CD8-positive, alpha-beta memory T cell (primary cell): ENCODE data around the gene ARF1. TPM values are rescaled to one million over a fixed set of nuclear protein-coding genes. Genes with fewer than 3 reads are reported as not detected.

Experiments used
- CTCF ChIA-PET: fragments of 350-600 bp; sonication (Branson Sonifier 250); formaldehyde crosslinking; loops from one replicate; lab custom pipeline; 2021; ENCODE audit warnings: antibody characterized with exemption; lab: Charles Lee
- POLR2A ChIA-PET: fragments of 350-600 bp; sonication (Branson Sonifier 250); formaldehyde crosslinking; loops from one replicate; lab custom pipeline; 2021; ENCODE audit warnings: antibody characterized with exemption; lab: Charles Lee
- DNase-seq, 5 donors: peaks; one replicate each; pipeline versions ENCODE4 v3.0.0 to v3.0.0-alpha.2; 2020 to 2022; ENCODE audit warnings: mixed read lengths in 1 of 5
- H3K27ac ChIP-seq: one replicate; pipeline ENCODE4 v1.7.0; 2013; ENCODE audit warnings: low read depth, mild to moderate bottlenecking, low read length, moderate library complexity
- H3K27me3 ChIP-seq: 2 replicates; pipeline ENCODE4 v1.7.0; 2013; ENCODE audit warnings: low read length, mild to moderate bottlenecking; ENCODE audit not compliant: insufficient read depth, poor library complexity, severe bottlenecking
- H3K36me3 ChIP-seq: 2 replicates; pipeline ENCODE4 v1.7.0; 2013; ENCODE audit warnings: mild to moderate bottlenecking, low read length, moderate library complexity; ENCODE audit not compliant: insufficient read depth
- H3K4me1 ChIP-seq: 2 replicates; pipeline ENCODE4 v1.7.0; 2013; ENCODE audit warnings: mild to moderate bottlenecking, low read length, moderate library complexity; ENCODE audit not compliant: insufficient read depth
- H3K4me3 ChIP-seq: 2 replicates; pipeline ENCODE4 v1.7.0; 2013; ENCODE audit warnings: mild to moderate bottlenecking, low read length
- H3K9me3 ChIP-seq: 2 replicates; pipeline ENCODE4 v1.7.0; 2013; ENCODE audit warnings: mild to moderate bottlenecking, low read length
- H3K27ac Mint-ChIP-seq, 8 donors: one replicate each; pipeline ENCODE4 v1.8.0; 2020 to 2021; ENCODE audit warnings: mixed read lengths in 8 of 8, mild to moderate bottlenecking in 6 of 8, inconsistent platforms in 3 of 8, moderate library complexity in 3 of 8
- H3K27me3 Mint-ChIP-seq, 2 donors: one replicate each; pipeline ENCODE4 v1.8.0; 2020 to 2021; ENCODE audit warnings: mixed read lengths in 2 of 2, mild to moderate bottlenecking in 1 of 2, moderate library complexity in 1 of 2
- H3K36me3 Mint-ChIP-seq, 3 donors: one replicate each; pipeline ENCODE4 v1.8.0; 2020 to 2021; ENCODE audit warnings: mixed read lengths in 3 of 3, inconsistent platforms in 1 of 3, mild to moderate bottlenecking in 1 of 3
- H3K4me1 Mint-ChIP-seq, 3 donors: one replicate each; pipeline ENCODE4 v1.8.0; 2020 to 2021; ENCODE audit warnings: mixed read lengths in 3 of 3, inconsistent platforms in 1 of 3, mild to moderate bottlenecking in 1 of 3
- H3K4me3 Mint-ChIP-seq, 7 donors: one replicate each; pipeline ENCODE4 v1.8.0; 2020 to 2021; ENCODE audit warnings: mixed read lengths in 7 of 7, mild to moderate bottlenecking in 6 of 7, moderate library complexity in 4 of 7, inconsistent platforms in 2 of 7
- H3K9me3 Mint-ChIP-seq, 5 donors: one replicate each; pipeline ENCODE4 v1.8.0; 2020 to 2022; ENCODE audit warnings: mixed read lengths in 5 of 5, mild to moderate bottlenecking in 3 of 5, moderate library complexity in 2 of 5, inconsistent platforms in 1 of 5
- polyA plus RNA-seq: library from polyadenylated mRNA; unstranded; fragments of 300-500 nt; fragmentation: Illumina TruSeq; gene quantifications from one replicate; pipeline ENCODE4 v1.2.3, GENCODE V29; 2021
- total RNA-seq, 2 experiments: library from RNA; stranded (reverse); gene quantifications; one replicate each; pipeline ENCODE4 v1.2.3, GENCODE V29; 2021

Gene ARF1
- total and polyA plus RNA-seq, 3 experiments from 2014 or later, result 379 to 569 (median 379) TPM

DNA sequence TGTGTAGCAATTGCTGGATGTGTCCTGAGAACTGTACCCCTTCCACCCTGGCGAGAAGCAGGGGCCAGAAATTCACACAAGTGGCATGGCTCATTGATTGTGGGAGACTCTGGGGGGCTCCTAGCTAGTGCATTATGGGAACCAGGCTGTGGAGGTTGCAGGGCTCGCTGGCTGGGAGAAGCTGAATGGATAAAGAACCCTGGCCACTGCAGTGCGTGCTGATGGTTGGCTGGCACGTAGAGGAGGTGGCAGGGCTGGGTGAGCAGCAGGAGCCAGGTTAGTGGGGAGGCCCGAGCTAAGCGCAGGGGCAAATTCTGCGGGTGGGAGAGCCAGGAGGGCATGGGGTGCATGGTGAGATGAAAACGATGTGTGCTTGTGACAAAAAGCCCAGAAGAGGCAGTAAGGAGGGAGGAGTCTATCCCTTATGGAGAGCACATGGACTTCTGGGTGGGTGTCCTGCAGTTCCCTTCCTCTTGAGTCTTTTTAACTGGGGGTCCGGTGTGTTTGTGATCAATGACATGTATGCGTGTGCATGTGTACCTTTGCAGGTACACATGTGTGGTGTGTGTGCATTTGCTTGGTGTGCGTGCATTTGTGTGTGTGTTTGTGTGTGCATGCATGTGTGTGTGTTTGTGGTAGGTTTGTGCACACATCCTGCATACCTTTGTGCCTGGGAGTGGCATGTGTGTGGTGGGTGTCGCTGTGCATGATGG is 61.1 kb downstream of the ARF1 start:
- peak overlapping the region; percentile 59 to 100 (median 88) for H3K27ac Mint-ChIP-seq

DNA sequence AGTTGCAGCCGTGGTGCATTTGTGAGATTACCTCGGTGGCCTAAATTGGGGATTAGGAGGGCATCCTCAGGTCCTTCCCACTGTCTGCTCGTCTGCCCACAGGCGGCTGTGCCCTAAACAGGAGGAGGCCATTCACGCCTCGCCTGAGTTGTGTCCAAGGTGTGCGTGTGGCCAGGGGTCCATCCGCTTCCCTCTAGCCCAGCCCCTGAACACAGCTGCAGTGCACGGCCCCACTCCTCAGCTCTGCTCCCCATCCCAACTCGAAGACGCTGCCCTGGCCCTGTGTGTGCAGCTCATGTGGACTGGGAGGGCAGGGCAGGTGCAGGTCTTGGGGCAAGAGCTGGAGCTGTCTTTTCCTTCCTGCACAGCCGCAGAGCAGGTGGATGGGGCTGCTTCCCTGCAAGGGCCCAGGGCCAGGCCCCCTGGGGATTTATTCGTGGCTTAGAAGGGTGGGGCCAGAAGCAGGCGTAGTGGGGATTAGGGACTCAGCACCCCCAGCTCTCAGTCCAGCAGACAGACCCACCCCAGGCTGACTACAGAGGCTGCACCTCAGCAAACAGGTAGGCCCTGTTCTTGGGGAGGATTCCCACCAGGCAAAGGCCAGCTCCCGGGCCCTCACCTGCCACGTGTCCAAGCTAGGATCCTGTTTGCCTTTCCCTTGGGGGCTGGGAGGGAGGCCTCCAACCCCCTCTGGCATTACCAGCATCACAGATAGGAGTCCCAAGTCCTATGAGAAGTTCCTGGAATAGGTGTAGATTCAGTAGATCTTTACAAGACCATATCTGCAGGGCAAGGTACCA is 61.9 kb downstream of the ARF1 start:
- Mint-ChIP-seq H3K4me3 (peak overlapping the region in 5 of 7 donors; percentile 63 to 98 (median 91)), H3K36me3 (peaks cover 0 to 61% (median 3%) of the 10 kb centered on the region in 3 donors), H3K9me3 (no peaks in the 10 kb centered on the region), H3K27ac (peak overlapping the region in 5 of 8 donors; percentile 58 to 98 (median 66)), H3K27me3 (peaks cover 0 to 4% of the 10 kb centered on the region in 2 donors), H3K4me1 (peaks cover 41 to 53% (median 43%) of the 10 kb centered on the region in 3 donors)
- no peaks in the 10 kb centered on the region for H3K9me3 ChIP-seq
- H3K4me3 ChIP-seq, result no peak overlapping the region
- CTCF ChIA-PET, result interaction anchor here (0.9 to 1.3 kb wide), 2 partner anchors 21 to 22 kb away, joined by 4 to 5 read pairs; no protein-coding TSS in a partner anchor
- H3K27me3 ChIP-seq, result no peaks in the 10 kb centered on the region
- DNase-seq, result peak in 1 of 5 donors; percentile 47
- POLR2A ChIA-PET, result interaction anchor here (0.7 to 1.1 kb wide), 2 partner anchors 13 to 21 kb away, joined by 3 read pairs; no protein-coding TSS in a partner anchor
- peak overlapping the region; percentile 28 for H3K27ac ChIP-seq
- H3K4me1 ChIP-seq, result peaks cover 52% of the 10 kb centered on the region
- peaks cover 37% of the 10 kb centered on the region for H3K36me3 ChIP-seq

More for the DNA sequence above, 61.1 kb downstream of the ARF1 start:
- Mint-ChIP-seq H3K36me3 (peaks cover 0 to 60% (median 3%) of the 10 kb centered on the region in 3 donors), H3K9me3 (no peaks in the 10 kb centered on the region), H3K4me1 (peaks cover 41 to 54% (median 44%) of the 10 kb centered on the region in 3 donors), H3K27me3 (peaks cover 0 to 4% of the 10 kb centered on the region in 2 donors), H3K4me3 (peak overlapping the region; percentile 76 to 99 (median 97))
- Histone ChIP-seq H3K36me3 (peaks cover 34% of the 10 kb centered on the region), H3K9me3 (no peaks in the 10 kb centered on the region), H3K4me1 (peaks cover 52% of the 10 kb centered on the region), H3K27me3 (no peaks in the 10 kb centered on the region), H3K4me3 (no peak overlapping the region), H3K27ac (no peak overlapping the region)
- CTCF ChIA-PET, result interaction anchor here (1.2 to 2.4 kb wide), 4 partner anchors 13 to 23 kb away, joined by 3 to 17 read pairs (median 7); partner anchors contain the start of gene IBA57
- DNase-seq, result no peak
- POLR2A ChIA-PET, result interaction anchor here (1.1 to 7.8 kb wide), 3 partner anchors 8 to 22 kb away, joined by 3 to 69 read pairs (median 3); partner anchors contain the start of gene IBA57

DNA sequence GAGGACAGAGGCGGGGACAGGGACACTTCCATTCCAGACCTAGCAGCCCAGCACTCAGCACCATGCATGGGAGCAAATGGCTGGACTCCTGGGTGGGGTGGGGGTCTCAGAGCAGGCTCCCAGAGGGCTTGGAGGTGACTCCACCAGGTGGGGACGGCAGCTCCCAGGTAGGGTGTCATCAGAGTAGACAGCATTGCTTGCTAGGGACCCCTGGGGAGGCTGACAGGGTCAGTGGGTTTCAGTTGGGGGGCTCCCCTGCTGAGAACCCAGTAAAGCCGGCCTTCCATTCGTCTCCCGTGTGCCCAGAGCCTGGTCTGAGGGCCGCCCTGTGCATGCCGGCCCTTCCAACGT is 62.5 kb downstream of the ARF1 start:
- Histone ChIP-seq H3K36me3 (peaks cover 37% of the 10 kb centered on the region), H3K4me3 (no peak overlapping the region), H3K4me1 (peaks cover 52% of the 10 kb centered on the region), H3K9me3 (no peaks in the 10 kb centered on the region), H3K27me3 (no peaks in the 10 kb centered on the region), H3K27ac (peak overlapping the region; percentile 28)
- POLR2A ChIA-PET, result interaction anchor here (0.7 to 1.1 kb wide), 2 partner anchors 12 to 20 kb away, joined by 3 read pairs; no protein-coding TSS in a partner anchor
- Mint-ChIP-seq H3K27ac (peak overlapping the region in 1 of 8 donors; percentile 58), H3K36me3 (peaks cover 0 to 58% (median 3%) of the 10 kb centered on the region in 3 donors), H3K4me3 (peak overlapping the region in 1 of 7 donors; percentile 61), H3K4me1 (peaks cover 37 to 47% (median 39%) of the 10 kb centered on the region in 3 donors), H3K27me3 (no peaks in the 10 kb centered on the region), H3K9me3 (no peaks in the 10 kb centered on the region)
- no peak for DNase-seq
- CTCF ChIA-PET, result interaction anchor here (0.9 to 1.3 kb wide), 2 partner anchors 20 to 22 kb away, joined by 4 to 5 read pairs; no protein-coding TSS in a partner anchor

DNA sequence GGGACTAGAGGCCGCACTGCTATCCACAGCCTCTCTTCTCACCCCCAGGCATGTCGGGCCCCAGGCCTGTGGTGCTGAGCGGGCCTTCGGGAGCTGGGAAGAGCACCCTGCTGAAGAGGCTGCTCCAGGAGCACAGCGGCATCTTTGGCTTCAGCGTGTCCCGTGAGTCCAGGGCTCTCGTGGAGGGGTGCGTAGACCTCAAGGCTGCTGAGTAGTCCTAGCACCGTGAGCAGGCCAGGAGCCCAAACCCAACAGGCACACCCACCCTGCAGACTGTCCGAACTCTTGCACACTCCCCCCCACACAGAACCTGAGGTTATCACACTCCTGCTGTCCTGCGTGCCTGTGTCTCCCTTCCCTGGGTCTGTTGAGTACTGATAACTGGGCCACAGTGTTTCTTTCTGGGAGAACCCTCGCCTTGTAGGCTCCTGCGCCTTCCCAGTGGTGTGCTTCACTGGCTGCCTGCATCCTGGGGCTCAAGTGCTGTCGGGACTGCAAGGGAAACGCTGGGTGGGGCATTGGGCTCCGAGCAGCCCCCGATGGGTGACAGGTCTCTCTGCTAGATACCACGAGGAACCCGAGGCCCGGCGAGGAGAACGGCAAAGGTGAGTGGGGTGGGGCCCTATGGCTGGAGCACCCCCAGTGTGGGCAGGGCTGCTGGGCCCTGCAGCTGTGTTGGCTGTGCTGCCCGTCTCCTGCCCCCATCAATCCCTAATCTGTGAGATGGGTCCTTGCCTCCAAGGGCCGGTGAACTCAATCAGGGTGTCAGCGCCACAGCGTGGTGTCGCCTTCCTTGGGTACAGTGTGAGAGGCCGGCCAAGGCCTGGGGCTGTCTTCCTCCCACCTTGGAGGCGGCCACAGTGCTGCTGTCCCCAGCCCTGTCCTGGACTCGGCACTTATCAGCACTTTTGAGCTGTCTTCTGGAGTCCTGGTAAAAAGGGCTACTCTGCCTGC is 63.2 kb downstream of the ARF1 start:
- DNase-seq, result no peak
- Mint-ChIP-seq H3K4me1 (peaks cover 37 to 46% (median 39%) of the 10 kb centered on the region in 3 donors), H3K4me3 (peak overlapping the region in 2 of 7 donors; percentile 19 to 59), H3K36me3 (peaks cover 0 to 54% (median 3%) of the 10 kb centered on the region in 3 donors), H3K9me3 (no peaks in the 10 kb centered on the region), H3K27me3 (no peaks in the 10 kb centered on the region), H3K27ac (peak overlapping the region in 3 of 8 donors; percentile 30 to 66 (median 33))
- peaks cover 51% of the 10 kb centered on the region for H3K4me1 ChIP-seq
- no peak overlapping the region for H3K4me3 ChIP-seq
- H3K27ac ChIP-seq, result peak overlapping the region; percentile 28
- peaks cover 37% of the 10 kb centered on the region for H3K36me3 ChIP-seq
- no peaks in the 10 kb centered on the region for H3K9me3 ChIP-seq
- CTCF ChIA-PET, result interaction anchor here (1.4 kb wide), 1 partner anchor 16 kb away, joined by 3 read pairs; no protein-coding TSS in a partner anchor
- POLR2A ChIA-PET, result no interaction called here
- H3K27me3 ChIP-seq, result no peaks in the 10 kb centered on the region

DNA sequence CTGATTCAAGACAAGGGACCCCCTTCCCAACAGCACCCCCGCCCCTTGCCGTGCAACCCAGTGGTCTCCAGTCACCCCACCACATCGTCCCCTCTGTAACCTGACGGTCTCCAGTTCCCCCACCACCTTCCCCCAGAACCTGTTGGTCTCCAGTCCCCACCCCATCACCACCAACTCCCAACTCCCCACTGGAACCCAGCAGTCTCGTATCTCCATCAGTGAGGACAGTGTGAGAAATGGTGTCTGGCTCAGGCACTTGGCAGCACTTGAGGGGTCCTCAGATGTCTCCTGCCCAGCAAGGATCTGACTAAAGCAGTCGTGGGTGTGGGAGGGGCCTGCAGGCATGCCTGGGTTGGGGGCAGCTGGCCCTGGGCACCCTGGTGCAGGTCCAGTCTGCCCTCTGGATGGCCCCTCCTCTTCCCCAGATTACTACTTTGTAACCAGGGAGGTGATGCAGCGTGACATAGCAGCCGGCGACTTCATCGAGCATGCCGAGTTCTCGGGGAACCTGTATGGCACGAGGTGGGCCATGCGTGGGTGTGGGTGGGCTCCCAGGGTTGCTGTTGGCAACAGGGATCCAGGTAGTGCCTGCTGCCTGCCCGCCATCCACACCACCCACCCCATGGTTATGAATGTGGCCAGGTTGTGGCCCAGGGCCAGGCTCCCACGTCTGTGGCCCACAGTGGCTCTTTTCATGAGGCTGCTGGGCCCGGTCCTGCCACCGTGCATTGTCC is 64.1 kb downstream of the ARF1 start:
- ChIA-PET POLR2A (no interaction called here), CTCF (interaction anchor here (1.4 kb wide), 1 partner anchor 15 kb away, joined by 3 read pairs; no protein-coding TSS in a partner anchor)

DNA sequence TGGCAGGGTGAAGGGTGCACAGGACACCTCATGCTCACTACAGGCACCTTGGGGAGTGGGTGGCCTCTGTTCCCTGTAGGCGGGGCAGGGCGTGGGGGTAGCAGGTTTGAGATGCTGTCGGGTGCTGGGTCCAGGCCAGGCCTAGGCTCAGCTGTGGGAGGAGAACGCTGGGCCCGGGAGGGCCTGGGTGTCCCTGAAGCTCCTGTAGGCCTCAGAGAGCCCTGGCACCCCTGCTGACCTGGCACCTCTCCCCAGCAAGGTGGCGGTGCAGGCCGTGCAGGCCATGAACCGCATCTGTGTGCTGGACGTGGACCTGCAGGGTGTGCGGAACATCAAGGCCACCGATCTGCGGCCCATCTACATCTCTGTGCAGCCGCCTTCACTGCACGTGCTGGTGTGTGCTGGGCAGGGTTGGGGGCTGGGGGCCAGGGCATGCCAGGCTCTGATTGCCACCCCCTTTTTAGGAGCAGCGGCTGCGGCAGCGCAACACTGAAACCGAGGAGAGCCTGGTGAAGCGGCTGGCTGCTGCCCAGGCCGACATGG is 64.7 kb downstream of the ARF1 start:
- H3K36me3 ChIP-seq, result peaks cover 29% of the 10 kb centered on the region
- Mint-ChIP-seq H3K4me1 (peaks cover 25 to 32% (median 28%) of the 10 kb centered on the region in 3 donors), H3K9me3 (no peaks in the 10 kb centered on the region), H3K27me3 (no peaks in the 10 kb centered on the region), H3K27ac (no peak overlapping the region), H3K4me3 (no peak overlapping the region), H3K36me3 (peaks cover 0 to 41% (median 3%) of the 10 kb centered on the region in 3 donors)
- no peaks in the 10 kb centered on the region for H3K27me3 ChIP-seq
- H3K27ac ChIP-seq, result no peak overlapping the region
- ChIA-PET CTCF (no interaction called here), POLR2A (no interaction called here)
- no peak overlapping the region for H3K4me3 ChIP-seq
- no peaks in the 10 kb centered on the region for H3K9me3 ChIP-seq
- DNase-seq, result no peak
- peaks cover 36% of the 10 kb centered on the region for H3K4me1 ChIP-seq

More for the DNA sequence above, 64.1 kb downstream of the ARF1 start:
- Mint-ChIP-seq H3K36me3 (peaks cover 0 to 46% (median 3%) of the 10 kb centered on the region in 3 donors), H3K4me1 (peaks cover 30 to 38% (median 32%) of the 10 kb centered on the region in 3 donors), H3K9me3 (no peaks in the 10 kb centered on the region), H3K27ac (peak overlapping the region in 1 of 8 donors; percentile 66), H3K4me3 (peak overlapping the region in 1 of 7 donors; percentile 59), H3K27me3 (no peaks in the 10 kb centered on the region)
- H3K27me3 ChIP-seq, result no peaks in the 10 kb centered on the region
- H3K4me3 ChIP-seq, result no peak overlapping the region
- peaks cover 35% of the 10 kb centered on the region for H3K36me3 ChIP-seq
- peaks cover 42% of the 10 kb centered on the region for H3K4me1 ChIP-seq
- H3K9me3 ChIP-seq, result no peaks in the 10 kb centered on the region
- H3K27ac ChIP-seq, result no peak overlapping the region
- no peak for DNase-seq
